NCI-H2029 treated with DMSO at 0.1 percent for 48 hours (cell line): Measurements from ENCODE around the gene PLEKHH1.

Source experiments
- DNase-seq: peaks from one replicate; lab custom pipeline; 2025; lab: John Stamatoyannopoulos, UW

Gene PLEKHH1

GRCh38 chr14:67532998-67533753 is at the start of gene PLEKHH1:
Gene PLEKHH1, plus strand, starts transcription at chr14:67533290. Its CDS starts 8,578 bp downstream, at chr14:67541868.
- peak; percentile 10 for DNase-seq

DNA sequence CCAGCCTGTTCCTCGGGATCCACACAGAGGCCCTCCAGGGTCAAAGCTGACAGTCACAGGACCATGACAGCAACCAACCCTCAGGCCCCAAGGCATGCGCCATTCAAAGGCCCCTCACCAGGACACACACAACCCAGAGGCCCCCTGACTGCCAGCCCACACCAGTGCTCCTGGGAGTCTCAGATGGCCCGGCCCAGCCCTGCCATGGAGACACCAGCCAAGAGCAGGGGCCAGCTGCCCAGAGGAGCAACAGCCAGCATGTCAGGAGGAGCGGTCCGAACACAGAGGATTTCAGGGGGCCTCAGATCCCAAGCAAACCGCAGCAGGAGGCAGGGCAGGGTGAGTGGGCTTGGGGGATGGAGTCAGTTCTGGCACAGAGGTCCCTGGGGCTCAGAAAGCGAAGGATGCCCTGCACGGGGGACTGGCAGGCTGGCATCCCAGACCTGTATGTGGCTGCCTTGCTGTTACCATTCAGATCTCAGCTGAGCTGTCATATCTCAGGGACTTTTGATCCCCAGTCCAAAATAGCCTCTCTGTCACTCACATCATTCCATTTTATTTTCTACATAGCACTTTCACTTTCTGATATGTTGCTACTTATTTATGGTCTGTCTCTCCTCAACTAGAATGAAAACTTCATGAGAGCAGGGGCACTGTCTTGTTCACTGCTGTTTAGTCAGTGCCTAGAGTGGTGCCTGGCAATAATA is 49.4 kb upstream of the PLEKHH1 start:
- DNase-seq: no peak

GRCh38 chr14:67485501-67486095 is 47.5 kb upstream of the PLEKHH1 start:
- DNase-seq: no peak

- no peak for DNase-seq
Measured at GRCh38 chr14:67486890-67487289, 46.2 kb upstream of the PLEKHH1 start.

DNA sequence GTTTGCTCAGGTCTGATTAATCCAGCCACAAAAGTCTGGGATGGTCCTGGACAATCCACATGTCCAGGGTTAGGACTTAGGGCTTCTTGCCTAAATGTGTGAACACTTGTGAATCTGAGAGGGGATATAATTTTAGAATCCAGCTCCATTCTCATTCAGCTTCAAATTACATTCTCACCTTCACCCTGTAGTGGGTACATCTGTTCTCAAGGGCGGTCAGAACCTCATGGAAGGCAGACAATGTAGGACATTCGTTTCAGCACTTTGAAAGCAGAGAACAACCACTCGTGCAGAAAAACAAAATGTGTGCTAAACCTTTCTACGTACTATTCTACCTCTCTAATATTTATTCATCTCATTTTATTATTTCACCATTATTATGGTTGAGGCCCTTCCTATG is 45.8 kb upstream of the PLEKHH1 start:
- no peak for DNase-seq

- no peak for DNase-seq
Measured at GRCh38 chr14:67487937-67488893, 44.9 kb upstream of the PLEKHH1 start, which contains the start of gene TMEM229B. Gene TMEM229B, minus strand, starts transcription at chr14:67488721. Its CDS starts 14,798 bp downstream, at chr14:67473923.

DNA sequence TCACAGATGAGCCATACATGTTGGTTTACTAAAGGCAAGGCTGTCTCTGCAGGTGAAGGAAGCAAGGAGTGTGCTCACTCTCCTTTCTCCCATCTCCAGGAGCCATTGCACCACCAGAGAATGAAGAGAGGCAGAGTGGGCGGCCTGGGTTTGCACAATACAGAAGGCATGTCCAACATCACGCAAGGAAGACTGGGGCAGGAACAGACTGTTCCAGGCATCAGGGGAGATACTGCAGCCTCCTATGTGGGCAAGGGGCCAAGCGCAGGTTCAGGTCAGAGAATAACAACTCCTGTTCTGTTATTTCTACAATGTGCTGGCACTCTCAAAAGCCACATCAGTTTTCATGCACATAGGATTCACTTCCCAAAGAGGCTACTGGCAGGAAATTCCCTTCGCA is 42.9 kb upstream of the PLEKHH1 start:
- no peak for DNase-seq

DNA sequence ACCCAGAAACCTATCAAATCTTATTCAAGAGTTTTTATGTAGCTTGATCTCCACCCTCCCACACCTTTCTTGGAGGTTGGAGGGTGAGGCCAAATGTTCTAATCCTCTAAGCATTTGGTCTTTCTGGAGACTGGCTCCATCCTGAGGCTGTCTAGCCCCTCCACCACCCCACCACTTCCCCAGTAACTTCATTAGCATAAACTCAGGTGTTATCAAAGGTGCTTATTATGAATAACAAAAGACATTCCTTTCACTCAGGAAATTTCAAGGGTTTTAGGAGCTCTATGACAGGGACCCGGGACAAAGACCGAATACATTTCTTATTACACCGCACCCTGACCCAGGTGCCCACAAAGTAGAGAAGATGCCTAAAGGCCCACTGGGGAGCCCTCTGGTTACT is 41.8 kb upstream of the PLEKHH1 start:
- no peak for DNase-seq

- DNase-seq: no peak
Measured at GRCh38 chr14:67491741-67492507, 41.2 kb upstream of the PLEKHH1 start.

GRCh38 chr14:67492538-67492937 is 40.6 kb upstream of the PLEKHH1 start:
- DNase-seq: no peak

GRCh38 chr14:67493092-67493717 is 39.9 kb upstream of the PLEKHH1 start:
- DNase-seq: no peak

DNA sequence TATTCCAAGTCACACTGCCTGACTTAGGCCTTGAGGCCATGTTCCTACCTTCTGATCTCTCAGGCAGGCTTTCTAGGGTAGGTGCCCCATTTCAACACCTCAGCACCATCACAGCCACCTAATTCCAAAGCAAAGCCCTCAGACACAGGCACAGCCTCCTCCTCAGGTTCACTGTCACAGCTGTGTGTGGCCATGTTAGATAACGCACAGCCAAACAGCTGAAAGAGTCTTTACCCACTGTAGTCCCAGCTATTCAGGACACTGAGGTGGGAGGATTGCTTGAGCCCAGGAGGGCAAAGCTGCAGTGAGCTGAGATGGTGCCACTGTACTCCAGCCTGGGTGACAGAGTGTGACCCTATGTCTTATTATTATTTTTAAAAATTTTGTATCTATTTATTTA is 37.3 kb upstream of the PLEKHH1 start:
- DNase-seq: no peak

DNA sequence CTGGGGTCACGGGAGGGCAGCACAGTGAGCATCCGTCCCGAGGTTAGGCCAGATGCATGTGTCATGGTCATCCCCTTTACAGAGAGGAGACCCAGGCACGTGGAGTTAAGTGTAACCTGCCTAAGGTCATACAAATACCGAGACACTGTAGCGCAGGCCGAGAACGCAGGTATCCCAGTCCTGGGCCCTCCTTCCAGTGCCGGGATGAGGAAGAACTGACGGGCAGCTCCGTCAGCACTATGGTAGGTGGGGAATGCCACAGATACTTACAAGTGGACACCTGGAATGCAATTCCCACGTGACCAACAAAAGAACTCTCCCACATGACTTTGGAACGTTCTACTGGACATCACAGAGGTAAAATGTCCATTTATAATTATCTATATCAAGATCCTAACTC is 35.9 kb upstream of the PLEKHH1 start:
- no peak for DNase-seq

- DNase-seq: no peak
Measured at GRCh38 chr14:67497716-67498115, 35.4 kb upstream of the PLEKHH1 start.

DNA sequence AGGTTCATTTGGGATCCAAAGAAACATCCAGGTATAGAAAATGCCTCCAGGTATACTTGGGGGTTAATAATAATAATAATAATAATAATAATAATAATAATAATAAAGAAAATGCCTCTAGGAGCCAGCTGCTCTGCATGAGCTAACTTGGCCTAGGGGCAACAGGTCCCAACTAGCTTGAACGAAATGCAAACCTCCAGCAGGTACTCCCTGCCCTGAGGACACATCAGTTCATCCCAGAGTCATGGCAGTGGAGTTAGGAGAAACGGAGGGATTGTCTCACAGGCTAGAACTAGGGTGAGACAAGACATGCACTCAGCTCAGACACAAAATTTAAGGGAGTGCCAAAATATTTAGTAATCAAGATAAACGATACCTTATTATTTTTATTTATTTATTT is 32.1 kb upstream of the PLEKHH1 start:
- no peak for DNase-seq

DNA sequence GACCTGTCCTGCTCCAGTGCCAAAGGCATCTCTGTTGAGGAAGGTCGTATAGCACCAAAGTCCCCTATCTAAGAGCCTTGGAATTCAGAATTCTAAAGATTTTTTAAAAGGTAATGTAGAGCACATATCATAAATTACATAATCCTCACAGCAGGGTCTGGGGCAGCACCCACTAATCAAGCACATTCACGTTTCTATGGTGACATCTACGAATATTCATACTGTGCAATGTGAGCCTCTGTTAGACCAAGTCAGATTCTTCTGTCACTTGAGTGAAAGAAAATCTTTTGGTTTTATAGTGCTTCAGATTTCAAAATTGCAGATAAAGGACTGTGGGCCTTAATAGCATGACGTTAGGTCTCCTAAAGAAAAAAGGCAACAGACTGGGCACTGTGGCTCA is 31.4 kb upstream of the PLEKHH1 start:
- no peak for DNase-seq

GRCh38 chr14:67502867-67503266 is 30.2 kb upstream of the PLEKHH1 start:
- no peak for DNase-seq

DNA sequence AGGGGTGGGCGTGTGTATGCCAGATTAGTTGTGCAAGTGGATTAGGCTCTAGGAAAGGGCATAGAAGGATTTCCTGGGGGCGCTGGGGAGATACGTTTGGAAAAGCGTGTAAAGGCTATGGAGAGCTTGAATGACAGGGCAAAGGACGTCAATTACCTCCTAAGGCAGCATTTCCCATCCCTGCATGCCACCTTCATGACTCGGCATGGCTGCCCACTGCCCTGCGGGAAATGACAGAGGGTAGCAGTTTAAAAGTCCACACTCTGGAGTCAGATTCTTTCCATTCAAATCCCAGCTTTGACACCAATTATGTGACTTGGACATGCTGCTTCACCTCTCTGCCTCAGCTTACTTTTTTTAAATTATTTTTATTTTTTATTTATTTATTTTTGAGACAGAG is 29.8 kb upstream of the PLEKHH1 start:
- no peak for DNase-seq

DNA sequence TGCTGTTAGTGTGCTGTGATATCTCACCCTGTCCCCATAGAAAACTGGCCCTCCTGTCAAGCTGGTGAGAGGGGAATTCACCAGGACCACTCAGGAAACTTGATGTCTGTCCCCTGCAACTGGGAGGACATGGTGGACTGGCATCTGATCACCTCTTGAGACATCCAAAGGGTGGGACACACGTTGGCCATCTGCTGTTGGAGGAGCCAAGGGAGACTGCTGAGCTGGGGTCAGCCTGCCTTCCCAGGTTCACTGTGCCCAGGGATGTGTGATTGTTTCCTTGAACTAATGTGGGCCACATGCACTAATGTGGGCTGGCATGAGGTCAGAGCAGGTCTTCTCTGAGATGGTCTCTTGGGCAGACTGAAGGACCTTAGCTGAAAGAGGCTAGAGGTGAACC is 27.8 kb upstream of the PLEKHH1 start:
- no peak for DNase-seq

DNA sequence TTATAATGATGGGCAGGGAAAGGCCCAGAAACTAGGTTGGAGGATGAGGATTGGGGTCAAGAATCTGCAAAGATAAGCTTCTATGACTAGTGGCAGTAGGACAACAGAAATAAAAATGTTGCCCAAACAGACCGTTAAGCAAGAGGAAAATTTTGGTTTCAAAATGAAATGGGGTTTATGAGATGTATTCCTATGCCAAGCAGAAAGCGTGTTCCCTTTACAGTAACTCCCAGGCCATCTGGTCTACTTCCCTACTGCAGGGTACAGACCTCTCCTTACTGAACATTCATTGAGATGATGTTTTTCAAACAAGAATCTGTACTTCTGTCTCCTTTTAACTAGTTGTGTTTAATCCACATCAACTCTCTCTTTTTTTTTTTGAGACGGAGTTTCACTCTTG is 24.1 kb upstream of the PLEKHH1 start:
- DNase-seq: no peak

- DNase-seq: no peak
Measured at GRCh38 chr14:67510121-67510520, 23.0 kb upstream of the PLEKHH1 start.
